DOHH2 (cell line): ENCODE measurements around the gene HOXB6.

Source experiments
- EZH2phosphoT487 ChIP-seq: fragments of 200-600 bp; sonication (generic); IDR thresholded peaks from 2 replicates; pipeline ENCODE4 v1.6.1; 2017; ENCODE audit warnings: borderline replicate concordance, mild to moderate bottlenecking, antibody characterized with exemption, low read length, moderate library complexity, mixed read lengths
- TF ChIP-seq, protein P1 (sequence below): fragments of 200-600 bp; sonication (generic); IDR thresholded peaks from one replicate; pipeline ENCODE4 v1.5.1; 2014; ENCODE audit warnings: antibody characterized with exemption, mild to moderate bottlenecking, low read depth, low read length; ENCODE audit not compliant: poor library complexity, severe bottlenecking

DNA sequence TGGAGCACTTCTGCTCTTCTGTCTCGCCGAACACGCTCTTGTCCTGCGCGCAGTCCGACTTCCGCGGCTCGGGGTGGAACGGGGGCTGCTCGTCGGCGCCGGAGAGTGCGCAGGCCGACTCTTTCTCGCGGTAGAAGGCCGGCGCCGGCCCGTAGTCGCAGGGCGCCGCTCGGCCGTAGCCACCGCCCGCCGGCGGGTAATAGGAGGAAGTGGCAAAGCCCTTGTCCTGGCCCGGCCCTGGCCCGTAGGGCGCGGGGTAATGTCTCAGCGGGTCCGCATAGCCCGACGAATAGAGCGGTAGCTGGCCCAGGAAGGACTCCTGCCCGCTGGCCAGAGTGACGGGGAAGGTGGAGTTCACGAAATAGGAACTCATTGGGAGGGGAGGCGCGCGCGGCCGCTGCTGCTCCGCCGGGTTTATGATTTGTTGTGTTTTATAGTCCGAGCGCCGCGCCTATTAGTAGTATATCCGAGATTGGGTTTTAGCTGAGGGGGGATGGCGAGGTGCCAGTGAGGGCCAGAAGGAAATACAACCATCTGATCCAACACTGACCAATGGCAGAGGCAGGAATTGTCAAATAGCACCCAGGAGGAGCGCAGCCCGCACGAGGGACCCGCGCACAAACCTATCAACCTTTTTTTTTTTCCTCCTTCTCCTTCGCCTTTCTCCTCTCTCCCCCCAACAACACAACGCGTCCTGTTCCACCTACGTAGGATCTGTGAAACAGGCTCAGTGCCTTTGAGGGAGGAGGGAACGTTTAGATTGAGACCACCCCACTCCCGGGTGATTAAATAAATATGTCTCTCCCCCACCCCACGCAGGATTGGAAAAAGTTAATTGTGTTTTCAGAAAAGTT lies 6.8 kb downstream of the HOXB6 start:
- TF ChIP-seq, protein P1, sequence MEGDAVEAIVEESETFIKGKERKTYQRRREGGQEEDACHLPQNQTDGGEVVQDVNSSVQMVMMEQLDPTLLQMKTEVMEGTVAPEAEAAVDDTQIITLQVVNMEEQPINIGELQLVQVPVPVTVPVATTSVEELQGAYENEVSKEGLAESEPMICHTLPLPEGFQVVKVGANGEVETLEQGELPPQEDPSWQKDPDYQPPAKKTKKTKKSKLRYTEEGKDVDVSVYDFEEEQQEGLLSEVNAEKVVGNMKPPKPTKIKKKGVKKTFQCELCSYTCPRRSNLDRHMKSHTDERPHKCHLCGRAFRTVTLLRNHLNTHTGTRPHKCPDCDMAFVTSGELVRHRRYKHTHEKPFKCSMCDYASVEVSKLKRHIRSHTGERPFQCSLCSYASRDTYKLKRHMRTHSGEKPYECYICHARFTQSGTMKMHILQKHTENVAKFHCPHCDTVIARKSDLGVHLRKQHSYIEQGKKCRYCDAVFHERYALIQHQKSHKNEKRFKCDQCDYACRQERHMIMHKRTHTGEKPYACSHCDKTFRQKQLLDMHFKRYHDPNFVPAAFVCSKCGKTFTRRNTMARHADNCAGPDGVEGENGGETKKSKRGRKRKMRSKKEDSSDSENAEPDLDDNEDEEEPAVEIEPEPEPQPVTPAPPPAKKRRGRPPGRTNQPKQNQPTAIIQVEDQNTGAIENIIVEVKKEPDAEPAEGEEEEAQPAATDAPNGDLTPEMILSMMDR, result no peak
- TF ChIP-seq EZH2phosphoT487, result peak; percentile 98
